ENCODE data around the gene MGAT3. TPM values are rescaled to one million over a fixed set of nuclear protein-coding genes. Genes with fewer than 3 reads are reported as not detected.

Gene MGAT3
- total and polyA plus RNA-seq, 2 of the 13 experiments (the other 11 are each of a cell fraction or from before 2014, with no cell fraction given), result 0.11 to 0.15 TPM

DNA sequence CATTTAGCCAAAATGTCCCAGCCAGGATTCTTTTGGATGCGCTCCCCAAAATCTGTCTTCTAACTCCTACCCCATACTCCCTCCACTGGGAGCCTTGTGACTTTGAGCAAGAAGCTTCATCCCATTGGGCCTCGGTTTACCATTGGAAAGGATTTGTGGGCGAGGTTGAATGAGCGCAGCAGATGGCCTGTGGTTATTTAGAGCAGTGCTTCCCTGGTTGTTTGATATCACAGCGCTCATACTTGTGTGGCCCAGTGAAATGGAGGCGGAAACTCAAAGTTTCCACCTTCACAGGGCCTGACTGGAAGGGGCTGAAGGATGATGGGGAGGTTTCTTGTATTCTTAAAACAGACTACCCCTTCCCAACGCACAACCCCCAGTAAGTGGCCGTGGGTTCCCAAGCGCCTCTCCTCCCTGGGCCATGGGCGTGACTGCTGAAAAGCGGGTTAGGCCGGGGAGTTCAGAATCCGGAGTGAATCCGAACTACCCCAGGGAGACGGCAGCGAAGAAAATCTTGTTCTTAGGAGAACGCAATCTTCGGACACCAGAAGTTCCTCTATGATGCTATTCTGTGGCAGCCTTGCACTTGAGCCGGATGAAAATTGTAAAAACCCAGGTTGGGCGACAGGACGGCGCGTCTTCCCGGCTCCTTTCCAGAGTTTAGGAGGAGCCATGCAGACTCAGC, 62.3 kb downstream of the MGAT3 start (continued):
- TF ChIP-seq, protein P1, sequence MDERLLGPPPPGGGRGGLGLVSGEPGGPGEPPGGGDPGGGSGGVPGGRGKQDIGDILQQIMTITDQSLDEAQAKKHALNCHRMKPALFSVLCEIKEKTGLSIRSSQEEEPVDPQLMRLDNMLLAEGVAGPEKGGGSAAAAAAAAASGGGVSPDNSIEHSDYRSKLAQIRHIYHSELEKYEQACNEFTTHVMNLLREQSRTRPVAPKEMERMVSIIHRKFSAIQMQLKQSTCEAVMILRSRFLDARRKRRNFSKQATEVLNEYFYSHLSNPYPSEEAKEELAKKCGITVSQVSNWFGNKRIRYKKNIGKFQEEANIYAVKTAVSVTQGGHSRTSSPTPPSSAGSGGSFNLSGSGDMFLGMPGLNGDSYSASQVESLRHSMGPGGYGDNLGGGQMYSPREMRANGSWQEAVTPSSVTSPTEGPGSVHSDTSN (CRISPR knock-in tag; IDR thresholded peaks at IDR 0.05), result no peak
- TF ChIP-seq ZNF282 (IDR thresholded peaks at IDR 0.05; ENCODE audit: partially characterized antibody) (no peak), RNF2 (conservative IDR thresholded peaks at IDR 0.05; ENCODE audit: low read depth) (no peak), ZNF460 (CRISPR knock-in tag; IDR thresholded peaks at IDR 0.05; ENCODE audit: borderline replicate concordance) (no peak), MXI1 (IDR thresholded peaks at IDR 0.05; ENCODE audit: borderline replicate concordance, low read depth, low read length) (no peak), HNF4A (CRISPR knock-in tag; IDR thresholded peaks at IDR 0.05) (no peak), DNMT1 (CRISPR knock-in tag; IDR thresholded peaks at IDR 0.05) (no peak), ATM (IDR thresholded peaks at IDR 0.05; ENCODE audit: borderline replicate concordance) (no peak), ZNF83 (CRISPR knock-in tag; IDR thresholded peaks at IDR 0.05; ENCODE audit: borderline replicate concordance) (no peak), ZBTB1 (CRISPR knock-in tag; IDR thresholded peaks at IDR 0.05; ENCODE audit: borderline replicate concordance) (no peak)
- TF ChIP-seq, protein P2, sequence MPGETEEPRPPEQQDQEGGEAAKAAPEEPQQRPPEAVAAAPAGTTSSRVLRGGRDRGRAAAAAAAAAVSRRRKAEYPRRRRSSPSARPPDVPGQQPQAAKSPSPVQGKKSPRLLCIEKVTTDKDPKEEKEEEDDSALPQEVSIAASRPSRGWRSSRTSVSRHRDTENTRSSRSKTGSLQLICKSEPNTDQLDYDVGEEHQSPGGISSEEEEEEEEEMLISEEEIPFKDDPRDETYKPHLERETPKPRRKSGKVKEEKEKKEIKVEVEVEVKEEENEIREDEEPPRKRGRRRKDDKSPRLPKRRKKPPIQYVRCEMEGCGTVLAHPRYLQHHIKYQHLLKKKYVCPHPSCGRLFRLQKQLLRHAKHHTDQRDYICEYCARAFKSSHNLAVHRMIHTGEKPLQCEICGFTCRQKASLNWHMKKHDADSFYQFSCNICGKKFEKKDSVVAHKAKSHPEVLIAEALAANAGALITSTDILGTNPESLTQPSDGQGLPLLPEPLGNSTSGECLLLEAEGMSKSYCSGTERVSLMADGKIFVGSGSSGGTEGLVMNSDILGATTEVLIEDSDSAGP (CRISPR knock-in tag; IDR thresholded peaks at IDR 0.05; ENCODE audit: borderline replicate concordance), result no peak
- TF ChIP-seq, protein P3, sequence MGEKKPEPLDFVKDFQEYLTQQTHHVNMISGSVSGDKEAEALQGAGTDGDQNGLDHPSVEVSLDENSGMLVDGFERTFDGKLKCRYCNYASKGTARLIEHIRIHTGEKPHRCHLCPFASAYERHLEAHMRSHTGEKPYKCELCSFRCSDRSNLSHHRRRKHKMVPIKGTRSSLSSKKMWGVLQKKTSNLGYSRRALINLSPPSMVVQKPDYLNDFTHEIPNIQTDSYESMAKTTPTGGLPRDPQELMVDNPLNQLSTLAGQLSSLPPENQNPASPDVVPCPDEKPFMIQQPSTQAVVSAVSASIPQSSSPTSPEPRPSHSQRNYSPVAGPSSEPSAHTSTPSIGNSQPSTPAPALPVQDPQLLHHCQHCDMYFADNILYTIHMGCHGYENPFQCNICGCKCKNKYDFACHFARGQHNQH (CRISPR knock-in tag; IDR thresholded peaks at IDR 0.05), result no peak
